HG03097 (cell line): ENCODE measurements around the gene NEUROD2.

Experiments
- ATAC-seq: cut with Tn5 transposase; IDR thresholded peaks from one replicate; pipeline ENCODE4 v1.9.1; 2021; ENCODE audit not compliant: unreplicated experiment, low FRiP score

NEUROD2 gene

GRCh38 chr17:39607851-39608130 is at the start of gene NEUROD2:
Gene NEUROD2, minus strand, starts transcription at chr17:39607920. Its CDS starts 1,321 bp downstream, at chr17:39606599.
- ATAC-seq, result no peak

GRCh38 chr17:39655105-39655504 is 47.4 kb upstream of the NEUROD2 start:
- no peak for ATAC-seq

- no peak for ATAC-seq
Measured at GRCh38 chr17:39653662-39654331, 46.1 kb upstream of the NEUROD2 start.

- no peak for ATAC-seq
Measured at GRCh38 chr17:39653316-39653661, 45.6 kb upstream of the NEUROD2 start.

- ATAC-seq, result no peak
Measured at GRCh38 chr17:39652587-39653315, 45.0 kb upstream of the NEUROD2 start.

GRCh38 chr17:39651923-39652586 is 44.3 kb upstream of the NEUROD2 start:
- no peak for ATAC-seq

- no peak for ATAC-seq
Measured at GRCh38 chr17:39650121-39650579, 42.4 kb upstream of the NEUROD2 start.

GRCh38 chr17:39648616-39649366 is 41.1 kb upstream of the NEUROD2 start:
- ATAC-seq, result no peak

- no peak for ATAC-seq
Measured at GRCh38 chr17:39647256-39647655, 39.5 kb upstream of the NEUROD2 start.

- no peak for ATAC-seq
Measured at GRCh38 chr17:39643271-39643670, 35.6 kb upstream of the NEUROD2 start.

- ATAC-seq, result no peak
Measured at GRCh38 chr17:39642291-39643074, 34.8 kb upstream of the NEUROD2 start.

- no peak for ATAC-seq
Measured at GRCh38 chr17:39641883-39642282, 34.2 kb upstream of the NEUROD2 start.

GRCh38 chr17:39641097-39641496 is 33.4 kb upstream of the NEUROD2 start:
- no peak for ATAC-seq

- no peak for ATAC-seq
Measured at GRCh38 chr17:39640591-39641031, 32.9 kb upstream of the NEUROD2 start.

GRCh38 chr17:39639566-39640458 is 32.1 kb upstream of the NEUROD2 start:
- no peak for ATAC-seq

- ATAC-seq, result no peak
Measured at GRCh38 chr17:39639043-39639442, 31.3 kb upstream of the NEUROD2 start.

- no peak for ATAC-seq
Measured at GRCh38 chr17:39638317-39638716, 30.6 kb upstream of the NEUROD2 start.

GRCh38 chr17:39636927-39637736 is 29.4 kb upstream of the NEUROD2 start, which contains the start of gene STARD3:
Gene STARD3, plus strand, starts transcription at chr17:39637144. Its CDS starts 16,388 bp downstream, at chr17:39653532.
- ATAC-seq, result peak; percentile 50
